A549 (cell line): ENCODE data around the gene CD300E. TPM values are rescaled to one million over a fixed set of nuclear protein-coding genes. Genes with fewer than 3 reads are reported as not detected.

Source experiments
- ATAC-seq, 2 experiments: fragments of 200-7000 bp in 1 of 2; fragments of >200 bp in 1 of 2; cut with Nextera tagmentation in 1 of 2; cut with Tn5 transposase in 1 of 2; 3 replicates each; pipeline versions ENCODE4 v1.8.0 to v1.9.1; 2018 to 2020; ENCODE audit warnings: mild to moderate bottlenecking in 1 of 2, moderate library complexity in 1 of 2
- CTCF ChIA-PET: fragments of 300-600 bp; sonication (Branson Sonifier 250); formaldehyde crosslinking; extraction: SDS; loops from one replicate; lab custom pipeline; 2021; ENCODE audit warnings: antibody characterized with exemption, inconsistent platforms; lab: Yijun Ruan, JAX
- POLR2A ChIA-PET: fragments of 350-600 bp; formaldehyde crosslinking; extraction: SDS; loops from one replicate; lab custom pipeline; 2021; ENCODE audit warnings: antibody characterized with exemption, inconsistent platforms; lab: Yijun Ruan, JAX
- DNase-seq, 2 experiments: peaks; one replicate each; pipeline versions ENCODE4 v3.0.0 to v3.0.0-alpha.2; 2011 to 2016; ENCODE audit warnings: low read depth in 1 of 2, low spot score in 1 of 2
- FAIRE-seq: peaks from 2 replicates; lab custom pipeline; 2011; peaks lifted over from hg19 to GRCh38; lab: Jason Lieb, UNC
- H3K27ac ChIP-seq, 2 experiments: fragments of >200 bp; sonication (Bioruptor Twin); formaldehyde crosslinking; 3 replicates each; pipeline ENCODE4 v1.5.1; 2016 to 2017
- H3K4me1 ChIP-seq: fragments of >200 bp; sonication (Bioruptor Twin); formaldehyde crosslinking; 3 replicates; pipeline ENCODE4 v1.6.1; 2016
- H3K4me2 ChIP-seq: fragments of >200 bp; sonication (Bioruptor Twin); formaldehyde crosslinking; 3 replicates; pipeline ENCODE4 v1.6.1; 2016
- H3K4me3 ChIP-seq: fragments of >200 bp; sonication (Bioruptor Twin); formaldehyde crosslinking; 3 replicates; pipeline ENCODE4 v1.5.1; 2016
- H3K9me3 ChIP-seq: fragments of >200 bp; sonication (Bioruptor Twin); formaldehyde crosslinking; 3 replicates; pipeline ENCODE4 v1.6.1; 2016
- CBX8 ChIP-seq: fragments of 200-600 bp; sonication (generic); IDR thresholded peaks from 2 replicates; pipeline ENCODE4 v1.6.1; 2016
- CEBPB ChIP-seq, 2 experiments: fragments of >200 bp in 1 of 2; sonication (Bioruptor Twin) in 1 of 2; formaldehyde crosslinking in 1 of 2; IDR thresholded peaks; 2 replicates each; pipeline ENCODE4 v1.6.1; 2012 to 2016
- CHD2 ChIP-seq: fragments of 150-350 bp; IDR thresholded peaks from 2 replicates; pipeline ENCODE4 v1.6.1; 2014; ENCODE audit warnings: low read length; ENCODE audit not compliant: partially characterized antibody
- EHMT2 ChIP-seq: fragments of 200-600 bp; sonication (generic); IDR thresholded peaks from 2 replicates; pipeline ENCODE4 v1.6.1; 2016; ENCODE audit warnings: antibody characterized with exemption, low read depth, mild to moderate bottlenecking, moderate library complexity
- ESRRA ChIP-seq: fragments of 150-350 bp; IDR thresholded peaks from 2 replicates; pipeline ENCODE4 v1.6.1; 2014; ENCODE audit warnings: mild to moderate bottlenecking, low read length, borderline replicate concordance
- FOSB ChIP-seq: fragments of 250-450 bp; sonication (Bioruptor Pico); IDR thresholded peaks from 2 replicates; pipeline ENCODE4 v1.5.0; 2020; ENCODE audit warnings: mild to moderate bottlenecking, moderate library complexity
- FOSL2 ChIP-seq, 2 experiments: fragments of 450-650 bp in 1 of 2; fragments of >200 bp in 1 of 2; sonication (Bioruptor Twin) in 1 of 2; formaldehyde crosslinking; IDR thresholded peaks; 2 replicates each; pipeline versions ENCODE4 v1.5.0 to v1.6.1; 2016 to 2020; ENCODE audit warnings: mild to moderate bottlenecking in 1 of 2, moderate library complexity in 1 of 2
- FOXS1 ChIP-seq: fragments of 250-450 bp; sonication (Bioruptor Pico); IDR thresholded peaks from 2 replicates; pipeline ENCODE4 v1.5.0; 2020; ENCODE audit warnings: mild to moderate bottlenecking, moderate library complexity
- HOXA7 ChIP-seq: fragments of 250-450 bp; sonication (Bioruptor Pico); IDR thresholded peaks from 2 replicates; pipeline ENCODE4 v1.5.0; 2020; ENCODE audit warnings: mild to moderate bottlenecking, moderate library complexity
- HOXB13 ChIP-seq: fragments of 250-450 bp; sonication (Bioruptor Pico); IDR thresholded peaks from 2 replicates; pipeline ENCODE4 v1.5.0; 2020; ENCODE audit warnings: low read depth, mild to moderate bottlenecking, moderate library complexity
- JUNB ChIP-seq: fragments of >200 bp; sonication (Bioruptor Twin); formaldehyde crosslinking; IDR thresholded peaks from 2 replicates; pipeline ENCODE4 v1.6.1; 2016
- MAFK ChIP-seq: fragments of 450-650 bp; IDR thresholded peaks from 2 replicates; pipeline ENCODE4 v1.6.1; 2014; ENCODE audit not compliant: partially characterized antibody
- MYC ChIP-seq: IDR thresholded peaks from 2 replicates; pipeline ENCODE4 v1.6.1; 2012; ENCODE audit warnings: mild to moderate bottlenecking, inconsistent platforms, low read length, improper control_type of control experiment, borderline replicate concordance
- POLR2AphosphoS2 ChIP-seq: conservative IDR thresholded peaks from 2 replicates; pipeline ENCODE4 v1.6.1; 2012; ENCODE audit warnings: low read length, improper control_type of control experiment, inconsistent platforms
- SMC3 ChIP-seq: fragments of >200 bp; sonication (Bioruptor Twin); formaldehyde crosslinking; IDR thresholded peaks from 3 replicates; pipeline ENCODE4 v1.6.1; 2018; ENCODE audit warnings: inconsistent platforms
- TFCP2L1 ChIP-seq: fragments of 250-450 bp; sonication (Bioruptor Pico); IDR thresholded peaks from 2 replicates; pipeline ENCODE4 v1.5.0; 2021; ENCODE audit warnings: mild to moderate bottlenecking
- TP53 ChIP-seq: fragments of 250-450 bp; sonication (Bioruptor Pico); IDR thresholded peaks from 2 replicates; pipeline ENCODE4 v1.5.0; 2021; ENCODE audit warnings: mild to moderate bottlenecking, moderate library complexity
- ZC3H11A ChIP-seq: fragments of 450-650 bp; IDR thresholded peaks from 2 replicates; pipeline ENCODE4 v1.6.1; 2014; ENCODE audit warnings: antibody characterized with exemption, mild to moderate bottlenecking
- ZNF302 ChIP-seq: fragments of 250-450 bp; sonication (Bioruptor Pico); IDR thresholded peaks from 2 replicates; pipeline ENCODE4 v1.9.0; 2021; ENCODE audit warnings: inconsistent platforms, mild to moderate bottlenecking, moderate library complexity
- WGBS: methylation state at CpG from one replicate; pipeline ENCODE4 v1.1.6; 2017; ENCODE audit errors: missing lambda C conversion rate; 5-methylcytosine and 5-hydroxymethylcytosine counted together
- polyA plus RNA-seq, 4 experiments: library from polyadenylated mRNA; depleted of rRNA in 3 of 4; stranded (reverse); fragments of >200 nt; fragmentation: RNase III in 1 of 4; extraction: RNeasy Plus Mini Kit Qiagen cat#74134 plus additional on column Dnase treatment in 1 of 4; gene quantifications; 2 replicates in 3 of 4; 3 replicates in 1 of 4; pipeline ENCODE4 v1.2.3, GENCODE V29; 2011 to 2017
- TF ChIP-seq, protein P1 (sequence below): fragments of 200-600 bp; sonication (generic); IDR thresholded peaks from 2 replicates; pipeline ENCODE4 v1.6.1; 2016; ENCODE audit warnings: antibody characterized with exemption, mild to moderate bottlenecking, moderate library complexity
- TF ChIP-seq, protein P2 (sequence below): IDR thresholded peaks from 2 replicates; pipeline ENCODE4 v1.6.1; 2012; ENCODE audit warnings: low read depth, borderline replicate concordance
- TF ChIP-seq, protein P3 (sequence below): fragments of 250-450 bp; sonication (Bioruptor Pico); IDR thresholded peaks from 2 replicates; pipeline ENCODE4 v1.5.0; 2020; ENCODE audit warnings: low read depth, mild to moderate bottlenecking, moderate library complexity
- TF ChIP-seq, protein P4 (sequence below): fragments of >200 bp; sonication (Bioruptor Twin); formaldehyde crosslinking; IDR thresholded peaks from 2 replicates; pipeline ENCODE4 v1.6.1; 2016
- TF ChIP-seq, protein P5 (sequence below): fragments of >200 bp; sonication (Bioruptor Twin); formaldehyde crosslinking; IDR thresholded peaks from 3 replicates; pipeline ENCODE4 v1.6.1; 2016

CD300E gene
- polyA plus RNA-seq, 2 of the 4 experiments (the other 2 are of a cell fraction), result not detected

DNA sequence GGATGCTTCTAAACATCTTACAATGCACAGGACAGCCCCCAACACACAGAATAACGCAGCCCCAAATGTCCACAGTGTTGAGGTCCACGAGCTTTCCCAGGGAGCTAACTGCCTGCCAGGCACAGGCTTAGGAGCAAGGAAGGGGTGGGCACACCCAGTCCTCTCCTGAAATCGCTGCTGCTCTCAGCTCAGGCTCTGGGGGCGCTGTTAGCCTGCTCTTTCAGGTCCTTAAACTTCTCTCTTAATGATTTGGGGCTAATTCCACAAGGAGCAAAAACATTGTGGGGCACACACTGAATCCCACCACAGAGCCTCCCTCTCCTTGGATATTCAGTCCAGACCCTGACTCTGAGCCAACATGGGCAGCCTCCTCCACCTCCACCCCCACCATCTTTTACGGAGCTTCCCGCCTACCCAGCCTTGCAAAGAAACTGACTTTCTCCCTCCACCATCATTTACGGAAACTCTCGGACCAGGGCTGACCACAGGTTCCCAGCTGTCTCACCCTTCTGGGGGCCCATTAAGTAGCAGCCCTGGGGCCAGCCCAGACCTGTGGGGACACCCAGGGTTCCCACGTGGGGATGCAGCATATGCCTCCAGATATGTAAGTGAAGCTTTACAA, 57.3 kb downstream of the CD300E start (continued):
- TF ChIP-seq TP53 (CRISPR knock-in tag), result no peak
- TF ChIP-seq HOXB13 (CRISPR knock-in tag), result no peak
- no peak for TF ChIP-seq ZNF302
- no peak for TF ChIP-seq HOXA7 (CRISPR knock-in tag)
- TF ChIP-seq, protein P1, sequence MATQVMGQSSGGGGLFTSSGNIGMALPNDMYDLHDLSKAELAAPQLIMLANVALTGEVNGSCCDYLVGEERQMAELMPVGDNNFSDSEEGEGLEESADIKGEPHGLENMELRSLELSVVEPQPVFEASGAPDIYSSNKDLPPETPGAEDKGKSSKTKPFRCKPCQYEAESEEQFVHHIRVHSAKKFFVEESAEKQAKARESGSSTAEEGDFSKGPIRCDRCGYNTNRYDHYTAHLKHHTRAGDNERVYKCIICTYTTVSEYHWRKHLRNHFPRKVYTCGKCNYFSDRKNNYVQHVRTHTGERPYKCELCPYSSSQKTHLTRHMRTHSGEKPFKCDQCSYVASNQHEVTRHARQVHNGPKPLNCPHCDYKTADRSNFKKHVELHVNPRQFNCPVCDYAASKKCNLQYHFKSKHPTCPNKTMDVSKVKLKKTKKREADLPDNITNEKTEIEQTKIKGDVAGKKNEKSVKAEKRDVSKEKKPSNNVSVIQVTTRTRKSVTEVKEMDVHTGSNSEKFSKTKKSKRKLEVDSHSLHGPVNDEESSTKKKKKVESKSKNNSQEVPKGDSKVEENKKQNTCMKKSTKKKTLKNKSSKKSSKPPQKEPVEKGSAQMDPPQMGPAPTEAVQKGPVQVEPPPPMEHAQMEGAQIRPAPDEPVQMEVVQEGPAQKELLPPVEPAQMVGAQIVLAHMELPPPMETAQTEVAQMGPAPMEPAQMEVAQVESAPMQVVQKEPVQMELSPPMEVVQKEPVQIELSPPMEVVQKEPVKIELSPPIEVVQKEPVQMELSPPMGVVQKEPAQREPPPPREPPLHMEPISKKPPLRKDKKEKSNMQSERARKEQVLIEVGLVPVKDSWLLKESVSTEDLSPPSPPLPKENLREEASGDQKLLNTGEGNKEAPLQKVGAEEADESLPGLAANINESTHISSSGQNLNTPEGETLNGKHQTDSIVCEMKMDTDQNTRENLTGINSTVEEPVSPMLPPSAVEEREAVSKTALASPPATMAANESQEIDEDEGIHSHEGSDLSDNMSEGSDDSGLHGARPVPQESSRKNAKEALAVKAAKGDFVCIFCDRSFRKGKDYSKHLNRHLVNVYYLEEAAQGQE, result no peak
- TF ChIP-seq SMC3, result peak; percentile 32; the same call in 2 of the 3 replicates
- no peak for TF ChIP-seq FOSB

DNA sequence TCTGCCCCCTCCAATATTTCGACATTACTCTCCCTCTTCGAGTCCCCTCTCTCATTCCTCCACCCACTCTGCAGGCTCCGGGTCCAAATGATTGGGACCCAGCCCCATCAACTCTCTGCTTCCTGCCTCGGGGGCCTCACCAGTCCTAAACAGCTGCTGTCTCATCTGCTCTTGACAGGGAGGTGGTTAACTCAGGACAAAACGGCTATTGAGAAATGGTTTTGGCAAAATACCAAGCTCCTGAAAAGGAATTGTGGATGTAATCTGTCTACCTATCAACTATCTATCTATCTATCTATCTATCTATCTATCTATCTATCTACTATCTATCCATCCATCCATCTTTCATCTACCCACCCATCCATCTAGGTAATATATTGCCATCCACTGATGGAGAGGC, 58.4 kb downstream of the CD300E start:
- Histone ChIP-seq H3K4me1 (peaks cover 22% of the 10 kb centered on the region), H3K9me3 (no peaks in the 10 kb centered on the region; the same call in 2 of the 3 replicates), H3K4me3 (no peak overlapping the region), H3K4me2 (no peak overlapping the region), H3K27ac (no peak overlapping the region)
- ChIA-PET CTCF (interaction anchor here (0.7 to 4.9 kb wide), 17 partner anchors 12 to 1060 kb away, joined by 3 to 142 read pairs (median 8); partner anchors contain the start of genes BTBD17, CD300C, CD300LD and RAB37), POLR2A (no interaction called here)
- 44% methylated on average over 5 of the region's 5 CpGs for WGBS
- TF ChIP-seq, protein P2, sequence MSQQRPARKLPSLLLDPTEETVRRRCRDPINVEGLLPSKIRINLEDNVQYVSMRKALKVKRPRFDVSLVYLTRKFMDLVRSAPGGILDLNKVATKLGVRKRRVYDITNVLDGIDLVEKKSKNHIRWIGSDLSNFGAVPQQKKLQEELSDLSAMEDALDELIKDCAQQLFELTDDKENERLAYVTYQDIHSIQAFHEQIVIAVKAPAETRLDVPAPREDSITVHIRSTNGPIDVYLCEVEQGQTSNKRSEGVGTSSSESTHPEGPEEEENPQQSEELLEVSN, result no peak
- TF ChIP-seq SMC3, result no peak
- ATAC-seq, result no peak
- no peak for FAIRE-seq
- no peak for DNase-seq

DNA sequence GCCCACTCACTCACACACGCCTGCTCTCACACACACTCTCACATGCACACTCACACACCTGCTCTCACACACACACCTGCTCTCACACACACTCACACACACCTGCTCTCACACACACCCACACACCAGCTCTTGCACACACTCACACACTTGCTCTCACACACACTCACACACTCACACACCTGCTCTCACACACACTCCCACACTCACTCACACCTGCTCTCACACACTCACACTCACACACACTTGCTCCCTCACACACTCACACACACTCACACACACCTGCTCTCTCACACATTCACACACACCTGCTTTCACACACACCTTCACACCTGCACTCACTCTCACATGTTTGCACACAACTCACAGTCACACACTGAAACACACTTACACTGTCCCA, 60.2 kb downstream of the CD300E start:
- ChIA-PET POLR2A (no interaction called here), CTCF (interaction anchor here (0.5 kb wide), 1 partner anchor 759 kb away, joined by 3 read pairs; no protein-coding TSS in a partner anchor)
- WGBS, result 76% methylated on average over 1 of the region's 1 CpG

DNA sequence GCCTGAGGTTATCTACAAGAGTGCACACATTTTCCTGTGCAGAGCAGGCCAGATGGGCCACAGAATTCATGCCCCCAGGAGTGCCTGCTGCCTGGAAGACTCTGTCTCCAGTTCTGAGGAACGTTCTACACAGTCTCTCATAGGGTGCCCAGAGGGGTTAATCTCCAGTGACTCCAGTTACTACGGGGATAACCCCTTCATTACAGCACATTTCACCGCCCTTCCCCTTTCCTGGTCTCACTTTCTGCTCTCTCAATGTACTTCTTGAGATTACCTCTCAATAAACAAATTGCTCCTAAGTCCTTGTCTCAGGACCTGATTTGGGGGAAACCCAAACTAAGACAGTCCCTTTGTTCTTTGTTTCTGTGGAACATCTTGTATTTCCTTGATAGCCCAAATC, 62.0 kb downstream of the CD300E start:
- Histone ChIP-seq H3K4me3 (no peak overlapping the region), H3K4me1 (no peaks in the 10 kb centered on the region), H3K27ac (no peak overlapping the region), H3K9me3 (no peaks in the 10 kb centered on the region), H3K4me2 (no peak overlapping the region)
- WGBS, result 23% methylated on average over 3 of the region's 3 CpGs
- FAIRE-seq (no peak), ATAC-seq (no peak), DNase-seq (no peak)
- CTCF ChIA-PET, result interaction anchor here (1.1 to 1.5 kb wide), 4 partner anchors 11 to 95 kb away, joined by 3 to 7 read pairs (median 5); no protein-coding TSS in a partner anchor
- POLR2A ChIA-PET, result no interaction called here
- TF ChIP-seq TFCP2L1 (CRISPR knock-in tag) (no peak), HOXA7 (CRISPR knock-in tag) (no peak), FOXS1 (CRISPR knock-in tag) (no peak), MYC (no peak), EHMT2 (no peak), CEBPB (IDR thresholded peaks at IDR 0.05) (no peak), CBX8 (no peak), JUNB (no peak), CHD2 (no peak), ZC3H11A (no peak), FOSL2 (IDR thresholded peaks at IDR 0.05) (no peak), FOSL2 (CRISPR knock-in tag; IDR thresholded peaks at IDR 0.05) (no peak), ESRRA (no peak), HOXB13 (CRISPR knock-in tag) (no peak)
- TF ChIP-seq, protein P3, sequence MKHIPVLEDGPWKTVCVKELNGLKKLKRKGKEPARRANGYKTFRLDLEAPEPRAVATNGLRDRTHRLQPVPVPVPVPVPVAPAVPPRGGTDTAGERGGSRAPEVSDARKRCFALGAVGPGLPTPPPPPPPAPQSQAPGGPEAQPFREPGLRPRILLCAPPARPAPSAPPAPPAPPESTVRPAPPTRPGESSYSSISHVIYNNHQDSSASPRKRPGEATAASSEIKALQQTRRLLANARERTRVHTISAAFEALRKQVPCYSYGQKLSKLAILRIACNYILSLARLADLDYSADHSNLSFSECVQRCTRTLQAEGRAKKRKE (CRISPR knock-in tag), result no peak
- TF ChIP-seq, protein P4, sequence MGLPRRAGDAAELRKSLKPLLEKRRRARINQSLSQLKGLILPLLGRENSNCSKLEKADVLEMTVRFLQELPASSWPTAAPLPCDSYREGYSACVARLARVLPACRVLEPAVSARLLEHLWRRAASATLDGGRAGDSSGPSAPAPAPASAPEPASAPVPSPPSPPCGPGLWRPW, result no peak

More for the DNA sequence above, 60.2 kb downstream of the CD300E start:
- Histone ChIP-seq H3K27ac (no peak overlapping the region), H3K4me1 (peaks cover 5% of the 10 kb centered on the region; the same call in 1 of the 3 replicates), H3K4me2 (no peak overlapping the region), H3K9me3 (no peaks in the 10 kb centered on the region; the same call in 2 of the 3 replicates)
- FAIRE-seq (no peak), DNase-seq (no peak)
- TF ChIP-seq MAFK (no peak), POLR2AphosphoS2 (no peak), CHD2 (no peak), HOXB13 (CRISPR knock-in tag) (no peak), TFCP2L1 (CRISPR knock-in tag) (no peak)
- TF ChIP-seq, protein P5, sequence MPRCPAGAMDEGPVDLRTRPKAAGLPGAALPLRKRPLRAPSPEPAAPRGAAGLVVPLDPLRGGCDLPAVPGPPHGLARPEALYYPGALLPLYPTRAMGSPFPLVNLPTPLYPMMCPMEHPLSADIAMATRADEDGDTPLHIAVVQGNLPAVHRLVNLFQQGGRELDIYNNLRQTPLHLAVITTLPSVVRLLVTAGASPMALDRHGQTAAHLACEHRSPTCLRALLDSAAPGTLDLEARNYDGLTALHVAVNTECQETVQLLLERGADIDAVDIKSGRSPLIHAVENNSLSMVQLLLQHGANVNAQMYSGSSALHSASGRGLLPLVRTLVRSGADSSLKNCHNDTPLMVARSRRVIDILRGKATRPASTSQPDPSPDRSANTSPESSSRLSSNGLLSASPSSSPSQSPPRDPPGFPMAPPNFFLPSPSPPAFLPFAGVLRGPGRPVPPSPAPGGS, result no peak
- TF ChIP-seq, all 56 proteins: peak for 0
- no peak for ATAC-seq
- H3K4me3 ChIP-seq, result no peak overlapping the region
